OCI-LY7 (cell line): ENCODE results near the gene CLK4.

ENCODE experiments used
- CTCF ChIP-seq: fragments of 200-600 bp; sonication (generic); conservative IDR thresholded peaks from 2 replicates; pipeline ENCODE4 v1.5.1; 2014; ENCODE audit warnings: mild to moderate bottlenecking, antibody characterized with exemption, low read length, moderate library complexity, mixed read lengths
- EZH2phosphoT487 ChIP-seq: fragments of 200-600 bp; sonication (generic); IDR thresholded peaks from 2 replicates; pipeline ENCODE4 v1.6.1; 2018; ENCODE audit warnings: low read depth, borderline replicate concordance, mild to moderate bottlenecking, mixed run types, antibody characterized with exemption, low read length, moderate library complexity, mixed read lengths

- TF ChIP-seq CTCF (no peak), EZH2phosphoT487 (no peak)
Measured at GRCh38 chr5:178667101-178667500, 40.3 kb upstream of the CLK4 start.
